ENCODE measurements around the gene ATF2.
A peak's percentile ranks its signal among the peaks of the same experiment; 100 is the strongest.

ATF2 gene

GRCh38 chr2:175136334-175137215 lies 31.4 kb downstream of the ATF2 start:
- Histone ChIP-seq H3K4me3 (replicated peaks; ENCODE audit: low read depth, low read length) (0 out of 2 replicates have a peak overlapping the region, but pooled peaks have one; percentile 22), H3K36me3 (ENCODE audit: control insufficient read depth, insufficient read depth, low read length) (peaks cover 2% of the 10 kb centered on the region; the same call in 1 of the 2 replicates)

GRCh38 chr2:175135862-175136261 lies 32.1 kb downstream of the ATF2 start:
- H3K36me3 ChIP-seq (ENCODE audit: control insufficient read depth, insufficient read depth, low read length): peaks cover 2% of the 10 kb centered on the region; the same call in 1 of the 2 replicates

More at GRCh38 chr2:175136334-175137215, 31.4 kb downstream of the ATF2 start:
- no peak for TF ChIP-seq CTCF (IDR thresholded peaks at IDR 0.05; ENCODE audit: insufficient read depth, low read length, poor library complexity, severe bottlenecking)
- no peaks in the 10 kb centered on the region for H3K27me3 ChIP-seq (replicated peaks; ENCODE audit: control insufficient read depth, insufficient read depth, low read length)
- DNase-seq (ENCODE audit: extremely low read depth, insufficient read length): peak; percentile 10

GRCh38 chr2:175135177-175135576 lies 32.8 kb downstream of the ATF2 start:
- Histone ChIP-seq H3K4me3 (replicated peaks; ENCODE audit: low read depth, low read length) (no peak overlapping the region), H3K36me3 (ENCODE audit: control insufficient read depth, insufficient read depth, low read length) (peaks cover 2% of the 10 kb centered on the region; the same call in 1 of the 2 replicates), H3K27me3 (replicated peaks; ENCODE audit: control insufficient read depth, insufficient read depth, low read length) (no peaks in the 10 kb centered on the region)
- no peak for DNase-seq (ENCODE audit: extremely low read depth, insufficient read length)
- TF ChIP-seq CTCF (IDR thresholded peaks at IDR 0.05; ENCODE audit: insufficient read depth, low read length, poor library complexity, severe bottlenecking): no peak

More at GRCh38 chr2:175135862-175136261, 32.1 kb downstream of the ATF2 start:
- DNase-seq (ENCODE audit: extremely low read depth, insufficient read length): no peak
- no peak for TF ChIP-seq CTCF (IDR thresholded peaks at IDR 0.05; ENCODE audit: insufficient read depth, low read length, poor library complexity, severe bottlenecking)
- no peaks in the 10 kb centered on the region for H3K27me3 ChIP-seq (replicated peaks; ENCODE audit: control insufficient read depth, insufficient read depth, low read length)
- no peak overlapping the region for H3K4me3 ChIP-seq (replicated peaks; ENCODE audit: low read depth, low read length)

GRCh38 chr2:175131252-175131651 lies 36.8 kb downstream of the ATF2 start:
- H3K4me3 ChIP-seq (replicated peaks; ENCODE audit: low read depth, low read length): no peak overlapping the region
- TF ChIP-seq CTCF (IDR thresholded peaks at IDR 0.05; ENCODE audit: insufficient read depth, low read length, poor library complexity, severe bottlenecking): no peak
- no peaks in the 10 kb centered on the region for H3K27me3 ChIP-seq (replicated peaks; ENCODE audit: control insufficient read depth, insufficient read depth, low read length)
- peaks cover 4% of the 10 kb centered on the region for H3K36me3 ChIP-seq (ENCODE audit: control insufficient read depth, insufficient read depth, low read length)
- no peak for DNase-seq (ENCODE audit: extremely low read depth, insufficient read length)

- no peak for DNase-seq (ENCODE audit: extremely low read depth, insufficient read length)
- Histone ChIP-seq H3K27me3 (replicated peaks; ENCODE audit: control insufficient read depth, insufficient read depth, low read length) (no peaks in the 10 kb centered on the region), H3K36me3 (ENCODE audit: control insufficient read depth, insufficient read depth, low read length) (peaks cover 2% of the 10 kb centered on the region), H3K4me3 (replicated peaks; ENCODE audit: low read depth, low read length) (no peak overlapping the region)
- TF ChIP-seq CTCF (IDR thresholded peaks at IDR 0.05; ENCODE audit: insufficient read depth, low read length, poor library complexity, severe bottlenecking): no peak
Measured at GRCh38 chr2:175126661-175127060, 41.3 kb downstream of the ATF2 start.
